ENCODE results near the gene NPW. TPM values are rescaled to one million over a fixed set of nuclear protein-coding genes. Genes with fewer than 3 reads are reported as not detected.

Gene NPW
- total RNA-seq, 1 experiment from 2014 or later: 7.1 TPM

DNA sequence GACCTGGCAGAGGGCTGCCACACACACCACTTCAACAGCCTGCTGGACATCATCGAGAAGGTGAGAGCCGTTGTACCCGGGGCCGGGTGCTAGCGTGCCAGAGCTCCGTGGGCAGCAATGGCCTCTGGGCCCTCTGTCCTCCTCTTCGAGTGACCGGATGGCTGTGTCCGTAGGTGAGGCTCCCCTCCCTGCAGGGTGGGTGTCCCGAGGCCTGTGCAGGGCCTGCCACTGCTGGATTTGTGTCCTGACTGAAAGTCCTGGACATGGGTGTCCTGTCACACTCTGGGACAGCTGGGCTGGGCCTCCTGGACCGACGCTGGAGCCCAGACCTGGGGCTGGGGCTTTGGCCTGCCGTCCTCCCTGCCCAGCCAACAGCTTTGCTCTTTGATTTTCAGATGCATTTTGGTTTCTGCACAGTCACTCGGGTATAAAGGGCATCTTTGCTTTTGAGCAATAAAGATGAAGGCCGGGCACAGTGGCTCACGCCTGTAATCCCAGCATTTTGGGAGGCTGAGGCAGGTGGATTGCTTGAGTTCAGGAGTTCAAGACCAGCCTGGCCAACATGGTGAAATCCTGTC, 44.9 kb downstream of the NPW start:
- H3K79me1 ChIP-seq (ENCODE audit: insufficient read depth, low read depth, low read length, poor library complexity, severe bottlenecking): no peaks in the 10 kb centered on the region
- no peak overlapping the region for H4K91ac ChIP-seq (ENCODE audit: insufficient read length, low read depth, low read length)
- H3K27ac ChIP-seq (ENCODE audit: insufficient read length, low read depth, low read length): no peak overlapping the region
- no peak overlapping the region for H4K8ac ChIP-seq (replicated peaks; ENCODE audit: insufficient read length, low read depth, low read length)
- no peak overlapping the region for H3T11ph ChIP-seq (ENCODE audit: low read length)
- H3K23me2 ChIP-seq (ENCODE audit: insufficient read length, low read depth, low read length, poor library complexity, severe bottlenecking): peaks cover 3% of the 10 kb centered on the region
- no peak overlapping the region for H4K5ac ChIP-seq (ENCODE audit: insufficient read length, low read depth, low read length)
- no peak overlapping the region for H2BK15ac ChIP-seq (ENCODE audit: low read depth, low read length)
- no peak overlapping the region for H2BK20ac ChIP-seq (ENCODE audit: low read depth, low read length, poor library complexity, severe bottlenecking)
- H3K27me3 ChIP-seq (ENCODE audit: insufficient read depth, low read length): no peaks in the 10 kb centered on the region
- H3K23ac ChIP-seq (ENCODE audit: insufficient read length, low read depth, low read length): no peak overlapping the region
- no peak overlapping the region for H3K4ac ChIP-seq (ENCODE audit: low read depth, low read length)
- H3K4me2 ChIP-seq (ENCODE audit: insufficient read depth, insufficient read length, low read length): no peak overlapping the region
- H2BK120ac ChIP-seq (ENCODE audit: low read depth, low read length, poor library complexity, severe bottlenecking): no peak overlapping the region
- no peaks in the 10 kb centered on the region for H3K27me3 Mint-ChIP-seq (ENCODE audit: low read depth)
- H3K36me3 Mint-ChIP-seq (ENCODE audit: insufficient read depth in 1 of 3, low read depth in 3 of 3): peaks cover 8 to 48% (median 28%) of the 10 kb centered on the region in 3 experiments; a peak in 6 of 7 replicates
- TF ChIP-seq, protein P1, sequence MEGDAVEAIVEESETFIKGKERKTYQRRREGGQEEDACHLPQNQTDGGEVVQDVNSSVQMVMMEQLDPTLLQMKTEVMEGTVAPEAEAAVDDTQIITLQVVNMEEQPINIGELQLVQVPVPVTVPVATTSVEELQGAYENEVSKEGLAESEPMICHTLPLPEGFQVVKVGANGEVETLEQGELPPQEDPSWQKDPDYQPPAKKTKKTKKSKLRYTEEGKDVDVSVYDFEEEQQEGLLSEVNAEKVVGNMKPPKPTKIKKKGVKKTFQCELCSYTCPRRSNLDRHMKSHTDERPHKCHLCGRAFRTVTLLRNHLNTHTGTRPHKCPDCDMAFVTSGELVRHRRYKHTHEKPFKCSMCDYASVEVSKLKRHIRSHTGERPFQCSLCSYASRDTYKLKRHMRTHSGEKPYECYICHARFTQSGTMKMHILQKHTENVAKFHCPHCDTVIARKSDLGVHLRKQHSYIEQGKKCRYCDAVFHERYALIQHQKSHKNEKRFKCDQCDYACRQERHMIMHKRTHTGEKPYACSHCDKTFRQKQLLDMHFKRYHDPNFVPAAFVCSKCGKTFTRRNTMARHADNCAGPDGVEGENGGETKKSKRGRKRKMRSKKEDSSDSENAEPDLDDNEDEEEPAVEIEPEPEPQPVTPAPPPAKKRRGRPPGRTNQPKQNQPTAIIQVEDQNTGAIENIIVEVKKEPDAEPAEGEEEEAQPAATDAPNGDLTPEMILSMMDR (conservative IDR thresholded peaks at IDR 0.05): no peak
- H2AK5ac ChIP-seq (ENCODE audit: insufficient read length, low read length): no peak overlapping the region
- no peaks in the 10 kb centered on the region for H3K4me1 Mint-ChIP-seq
- no peak overlapping the region for H2AFZ ChIP-seq (ENCODE audit: low read length)
- H3K79me2 ChIP-seq (ENCODE audit: insufficient read depth, low read length): no peaks in the 10 kb centered on the region
- DNase-seq: no peak
- no peaks in the 10 kb centered on the region for H3K9me3 ChIP-seq (ENCODE audit: control insufficient read depth, low read depth, low read length)
- no peak overlapping the region for H3K14ac ChIP-seq (ENCODE audit: insufficient read depth, low read length)
- H2BK5ac ChIP-seq (ENCODE audit: insufficient read length, low read length): no peak overlapping the region
- no peaks in the 10 kb centered on the region for H3K4me1 ChIP-seq (ENCODE audit: insufficient read depth, low read length)
- no peak overlapping the region for H3K18ac ChIP-seq (ENCODE audit: insufficient read length, low read depth, low read length)
- H4K20me1 ChIP-seq (ENCODE audit: control insufficient read depth, insufficient read depth, insufficient read length): no peaks in the 10 kb centered on the region
- H3K9ac ChIP-seq (ENCODE audit: extremely low read depth, insufficient read length, low read length): no peak overlapping the region
- no CpG with 5 or more reads among the region's 16 CpGs for WGBS (ENCODE audit: extremely low coverage, insufficient read length, low lambda C conversion rate)
- H3K9me3 Mint-ChIP-seq: no peaks in the 10 kb centered on the region
- H2BK12ac ChIP-seq (ENCODE audit: insufficient read length, low read depth, low read length): no peak overlapping the region
- H3K56ac ChIP-seq (ENCODE audit: insufficient read length, low read depth, low read length): no peak overlapping the region
- H3K4me3 Mint-ChIP-seq: no peak overlapping the region
- H3K27ac Mint-ChIP-seq: no peak overlapping the region

Measured in H9 (cell line).